HG03558 (cell line): ENCODE data around the gene CTU2.

Source experiments
- ATAC-seq: cut with Tn5 transposase; IDR thresholded peaks from one replicate; pipeline ENCODE4 v1.9.1; 2021; ENCODE audit warnings: moderate number of reproducible peaks; ENCODE audit not compliant: unreplicated experiment; ENCODE audit errors: extremely low read depth

Gene CTU2

GRCh38 chr16:88712362-88712979 is 6.2 kb downstream of the CTU2 start:
- no peak for ATAC-seq

GRCh38 chr16:88713054-88713453 is 6.8 kb downstream of the CTU2 start:
- no peak for ATAC-seq

- ATAC-seq, result no peak
Observed at GRCh38 chr16:88713568-88714419, 7.5 kb downstream of the CTU2 start.

- no peak for ATAC-seq
Observed at GRCh38 chr16:88714420-88715302, 8.4 kb downstream of the CTU2 start.

- no peak for ATAC-seq
Observed at GRCh38 chr16:88715312-88716190, 9.2 kb downstream of the CTU2 start.

- ATAC-seq, result no peak
Observed at GRCh38 chr16:88716201-88716600, 9.9 kb downstream of the CTU2 start.

- no peak for ATAC-seq
Observed at GRCh38 chr16:88716601-88717001, 10.3 kb downstream of the CTU2 start.

- ATAC-seq, result no peak
Observed at GRCh38 chr16:88718178-88718577, 11.9 kb downstream of the CTU2 start.

- ATAC-seq, result no peak
Observed at GRCh38 chr16:88719267-88719932, 13.1 kb downstream of the CTU2 start.

GRCh38 chr16:88719933-88720296 is 13.6 kb downstream of the CTU2 start:
- no peak for ATAC-seq

GRCh38 chr16:88720396-88720970 is 14.2 kb downstream of the CTU2 start:
- no peak for ATAC-seq

- ATAC-seq, result no peak
Observed at GRCh38 chr16:88721236-88721635, 14.9 kb downstream of the CTU2 start.

GRCh38 chr16:88721815-88722755 is 15.8 kb downstream of the CTU2 start:
- ATAC-seq, result no peak

- ATAC-seq, result no peak
Observed at GRCh38 chr16:88722784-88723506, 16.6 kb downstream of the CTU2 start.

- no peak for ATAC-seq
Observed at GRCh38 chr16:88723507-88723887, 17.2 kb downstream of the CTU2 start.

GRCh38 chr16:88723911-88724310 is 17.6 kb downstream of the CTU2 start:
- ATAC-seq, result no peak

GRCh38 chr16:88724855-88725555 is 18.7 kb downstream of the CTU2 start:
- no peak for ATAC-seq
